ENCODE results near the gene KLHDC3. TPM values are rescaled to one million over a fixed set of nuclear protein-coding genes. Genes with fewer than 3 reads are reported as not detected.

KLHDC3 gene
- total and polyA plus RNA-seq, 3 donors from 2014 or later, result 207 to 422 (median 210) TPM

DNA sequence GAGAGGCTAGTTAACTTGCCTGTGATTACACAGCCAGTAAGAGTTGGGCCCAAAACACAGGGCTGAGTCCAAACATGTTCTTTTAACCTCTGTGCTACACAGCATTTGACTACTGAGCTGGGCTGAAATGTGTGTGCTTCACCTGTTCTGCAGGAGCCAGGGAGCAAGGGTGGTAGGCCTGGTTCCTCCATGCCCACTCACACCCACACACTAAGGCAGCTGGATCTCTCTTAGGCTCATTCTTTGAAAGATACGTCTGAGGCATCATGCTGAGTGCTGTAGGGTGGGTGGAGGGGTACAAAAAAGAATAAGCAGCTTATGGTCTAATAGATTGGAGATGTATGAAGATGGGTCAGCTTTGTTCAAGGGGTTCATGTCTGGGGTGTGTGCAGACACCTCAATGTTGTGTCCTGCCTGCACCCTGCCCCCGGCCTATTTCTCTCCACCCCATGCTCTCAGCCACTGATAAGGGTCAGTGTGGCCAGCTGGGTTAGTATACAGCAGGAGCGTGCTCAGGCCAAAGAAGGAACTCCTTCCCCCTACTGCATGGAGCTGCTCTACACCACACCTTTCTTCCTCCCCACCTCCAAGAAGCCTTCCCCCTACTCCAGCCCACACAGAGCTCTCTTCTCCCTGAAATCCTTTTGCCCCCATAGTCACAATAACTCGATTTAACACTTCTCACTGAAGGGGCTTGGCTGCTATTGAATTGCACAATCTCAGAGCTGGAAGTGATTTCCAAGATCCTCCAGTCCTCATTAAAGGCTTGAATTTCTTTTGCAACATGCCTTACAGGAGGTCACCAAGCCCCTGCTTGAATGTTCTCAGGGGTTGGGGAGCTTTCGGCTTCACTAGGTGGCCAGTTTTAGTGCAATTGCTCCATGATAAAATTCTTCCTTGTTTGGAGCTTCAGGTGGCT lies 26.3 kb upstream of the KLHDC3 start:
- intact Hi-C loops (cut with DNase I; ENCODE audit: low total_unique reads), result no loop called here

GRCh38 chr6:42988486-42989020 lies 25.5 kb upstream of the KLHDC3 start:
- intact Hi-C loops (cut with DNase I; ENCODE audit: low total_unique reads), result no loop called here
- no peak for TF ChIP-seq POLR2A (IDR thresholded peaks at IDR 0.05)
- TF ChIP-seq, protein P1, sequence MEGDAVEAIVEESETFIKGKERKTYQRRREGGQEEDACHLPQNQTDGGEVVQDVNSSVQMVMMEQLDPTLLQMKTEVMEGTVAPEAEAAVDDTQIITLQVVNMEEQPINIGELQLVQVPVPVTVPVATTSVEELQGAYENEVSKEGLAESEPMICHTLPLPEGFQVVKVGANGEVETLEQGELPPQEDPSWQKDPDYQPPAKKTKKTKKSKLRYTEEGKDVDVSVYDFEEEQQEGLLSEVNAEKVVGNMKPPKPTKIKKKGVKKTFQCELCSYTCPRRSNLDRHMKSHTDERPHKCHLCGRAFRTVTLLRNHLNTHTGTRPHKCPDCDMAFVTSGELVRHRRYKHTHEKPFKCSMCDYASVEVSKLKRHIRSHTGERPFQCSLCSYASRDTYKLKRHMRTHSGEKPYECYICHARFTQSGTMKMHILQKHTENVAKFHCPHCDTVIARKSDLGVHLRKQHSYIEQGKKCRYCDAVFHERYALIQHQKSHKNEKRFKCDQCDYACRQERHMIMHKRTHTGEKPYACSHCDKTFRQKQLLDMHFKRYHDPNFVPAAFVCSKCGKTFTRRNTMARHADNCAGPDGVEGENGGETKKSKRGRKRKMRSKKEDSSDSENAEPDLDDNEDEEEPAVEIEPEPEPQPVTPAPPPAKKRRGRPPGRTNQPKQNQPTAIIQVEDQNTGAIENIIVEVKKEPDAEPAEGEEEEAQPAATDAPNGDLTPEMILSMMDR (IDR thresholded peaks at IDR 0.05), result no peak
- H3K36me3 ChIP-seq (ENCODE audit: low read depth, missing control alignments), result no peaks in the 10 kb centered on the region
- 53 to 70% methylated on average over 1 of the region's 1 CpG for WGBS, 2 donors
- peaks cover 34% of the 10 kb centered on the region for H3K4me1 ChIP-seq
- H3K27ac ChIP-seq, result no peak overlapping the region
- no peaks in the 10 kb centered on the region for H3K27me3 ChIP-seq
- H3K9me3 ChIP-seq, result no peaks in the 10 kb centered on the region
- DNase-seq, result no peak
- no peak overlapping the region for H3K4me3 ChIP-seq

More for the DNA sequence above, 26.3 kb upstream of the KLHDC3 start:
- H3K9me3 ChIP-seq, result no peaks in the 10 kb centered on the region
- peaks cover 37% of the 10 kb centered on the region for H3K4me1 ChIP-seq
- no peak overlapping the region for H3K4me3 ChIP-seq
- TF ChIP-seq, protein P1 (IDR thresholded peaks at IDR 0.05), result no peak
- no peak for TF ChIP-seq POLR2A (IDR thresholded peaks at IDR 0.05)
- DNase-seq, result no peak
- H3K27me3 ChIP-seq, result no peaks in the 10 kb centered on the region
- no peaks in the 10 kb centered on the region for H3K36me3 ChIP-seq (ENCODE audit: low read depth, missing control alignments)
- 59 to 65% methylated on average over 5 of the region's 5 CpGs for WGBS, 2 donors
- no peak overlapping the region for H3K27ac ChIP-seq

GRCh38 chr6:42989923-42990322 lies 24.1 kb upstream of the KLHDC3 start:
- Histone ChIP-seq H3K4me1 (peaks cover 31% of the 10 kb centered on the region), H3K4me3 (no peak overlapping the region), H3K27me3 (no peaks in the 10 kb centered on the region), H3K27ac (no peak overlapping the region), H3K36me3 (ENCODE audit: low read depth, missing control alignments) (no peaks in the 10 kb centered on the region), H3K9me3 (no peaks in the 10 kb centered on the region)
- intact Hi-C loops (cut with DNase I; ENCODE audit: low total_unique reads), result no loop called here
- no peak for TF ChIP-seq POLR2A (IDR thresholded peaks at IDR 0.05)
- TF ChIP-seq, protein P1 (IDR thresholded peaks at IDR 0.05), result no peak
- WGBS, 2 donors, result 82% methylated on average over 5 of the region's 5 CpGs
- DNase-seq, result no peak

GRCh38 chr6:42993445-42993844 lies 20.6 kb upstream of the KLHDC3 start:
- no peaks in the 10 kb centered on the region for H3K9me3 ChIP-seq
- H3K36me3 ChIP-seq (ENCODE audit: low read depth, missing control alignments), result no peaks in the 10 kb centered on the region
- no peak overlapping the region for H3K27ac ChIP-seq
- no peak for DNase-seq
- H3K4me3 ChIP-seq, result no peak overlapping the region
- 70 to 79% methylated on average over 2 of the region's 2 CpGs for WGBS, 2 donors
- peaks cover 2% of the 10 kb centered on the region for H3K4me1 ChIP-seq
- TF ChIP-seq, protein P1 (IDR thresholded peaks at IDR 0.05), result no peak
- TF ChIP-seq POLR2A (IDR thresholded peaks at IDR 0.05), result no peak
- intact Hi-C loops (cut with DNase I; ENCODE audit: low total_unique reads), result no loop called here
- H3K27me3 ChIP-seq, result no peaks in the 10 kb centered on the region
